Panc1 (cell line): ENCODE measurements around the gene PKP1. TPM values are rescaled to one million over a fixed set of nuclear protein-coding genes. Genes with fewer than 3 reads are reported as not detected.

ENCODE experiments used
- ATAC-seq: fragments of 200-7000 bp; cut with Tn5 transposase; 2 replicates; pipeline ENCODE4 v1.9.1; 2020; ENCODE audit warnings: mild to moderate bottlenecking, moderate library complexity
- BruUV-seq: library from RNA; stranded (reverse); fragments of 400-500 nt; replicated peaks from 2 replicates; lab custom pipeline; 2021; lab: Mats Ljungman, UMichigan
- CTCF ChIA-PET: fragments of 300-600 bp; sonication (Branson Sonifier 250); formaldehyde crosslinking; loops from one replicate; lab custom pipeline; 2022; ENCODE audit warnings: antibody characterized with exemption; lab: Charles Lee
- POLR2A ChIA-PET: fragments of 300-600 bp; sonication (Branson Sonifier 250); formaldehyde crosslinking; loops from one replicate; lab custom pipeline; 2022; ENCODE audit warnings: antibody characterized with exemption; lab: Charles Lee
- DNase-seq: peaks from one replicate; pipeline ENCODE4 v3.0.0-alpha.2; 2010; ENCODE audit warnings: low read depth, low spot score
- H3K27ac ChIP-seq: 2 replicates; pipeline ENCODE4 v1.5.1; 2011; ENCODE audit warnings: mild to moderate bottlenecking, low read length, inconsistent platforms
- H3K27me3 ChIP-seq: fragments of 200-500 bp; sonication (Bioruptor generic); 2 replicates; pipeline ENCODE4 v1.6.0; 2014; ENCODE audit warnings: low read length, inconsistent platforms; ENCODE audit not compliant: control insufficient read depth, insufficient read depth
- H3K36me3 ChIP-seq: fragments of 200-500 bp; sonication (Bioruptor generic); 2 replicates; pipeline ENCODE4 v1.5.1; 2014; ENCODE audit warnings: inconsistent platforms, mild to moderate bottlenecking, low read length, moderate library complexity; ENCODE audit not compliant: control insufficient read depth, insufficient read depth
- H3K4me1 ChIP-seq: 2 replicates; pipeline ENCODE4 v1.5.1; 2011; ENCODE audit warnings: inconsistent platforms, mild to moderate bottlenecking, low read length, moderate library complexity; ENCODE audit not compliant: control insufficient read depth, insufficient read depth
- H3K4me3 ChIP-seq, 2 experiments: 2 replicates each; pipeline ENCODE4 v1.5.1; 2011 to 2012; ENCODE audit warnings: low read depth in 2 of 2, low read length in 2 of 2, mild to moderate bottlenecking in 2 of 2, inconsistent platforms in 1 of 2, moderate library complexity in 1 of 2
- H3K9me3 ChIP-seq: fragments of 200-500 bp; sonication (Bioruptor generic); 2 replicates; pipeline ENCODE4 v1.5.1; 2014; ENCODE audit warnings: low read depth, mild to moderate bottlenecking, inconsistent platforms, low read length, moderate library complexity; ENCODE audit not compliant: control insufficient read depth, insufficient read depth
- CTCF ChIP-seq: fragments of 450-650 bp; IDR thresholded peaks from 2 replicates; pipeline ENCODE4 v1.5.1; 2017; ENCODE audit warnings: mild to moderate bottlenecking
- POLR2AphosphoS5 ChIP-seq: IDR thresholded peaks from 2 replicates; pipeline ENCODE4 v1.6.1; 2012; ENCODE audit warnings: mild to moderate bottlenecking, low read depth, low read length, moderate library complexity
- REST ChIP-seq, 2 experiments: IDR thresholded peaks; 2 replicates each; pipeline ENCODE4 v1.6.1; 2011 to 2012; ENCODE audit warnings: low read depth in 2 of 2, control low read depth in 1 of 2, low read length in 1 of 2, mild to moderate bottlenecking in 1 of 2, moderate library complexity in 1 of 2; ENCODE audit not compliant: insufficient read depth in 1 of 2
- SIN3A ChIP-seq: IDR thresholded peaks from 2 replicates; pipeline ENCODE4 v1.6.1; 2012; ENCODE audit warnings: low read depth, mild to moderate bottlenecking, low read length, moderate library complexity, borderline replicate concordance; ENCODE audit not compliant: insufficient read depth
- TCF7L2 ChIP-seq: IDR thresholded peaks from 2 replicates; pipeline ENCODE4 v1.6.1; 2011; ENCODE audit warnings: mild to moderate bottlenecking, low read depth, low read length, inconsistent platforms
- in situ Hi-C: cut with HindIII; loops from 2 replicates; pipeline ENCODE4 v1.10.0; 2016; ENCODE audit warnings: low sequenced_read_pairs, low pct_unique_long_range_greater_than_20kb
- intact Hi-C: fragments of 100-400 bp; cut with micrococcal nuclease; formaldehyde crosslinking; loops from one replicate; pipeline ENCODE4 v1.10.0; 2022; ENCODE audit not compliant: unreplicated experiment
- total RNA-seq: library from RNA; stranded (reverse); gene quantifications from one replicate; pipeline ENCODE4 v1.2.1, GENCODE V29; 2021; ENCODE audit not compliant: unreplicated experiment

Gene PKP1
- total RNA-seq, 1 experiment from 2014 or later = 0.44 TPM

- TF ChIP-seq CTCF = no peak
- TF ChIP-seq REST (IDR thresholded peaks at IDR 0.05; ENCODE audit: insufficient read depth in 1 of 2, low read depth in 2 of 2, low read length in 1 of 2) = no peak
- no peak for TF ChIP-seq TCF7L2
- no peak for TF ChIP-seq POLR2AphosphoS5
- no peak for TF ChIP-seq SIN3A
- no peak overlapping the region for H3K27ac ChIP-seq
- H3K4me3 ChIP-seq = no peak overlapping the region
- BruUV-seq = no TSS peak
- in situ Hi-C loops (no loop called here), intact Hi-C loops (no loop called here)
- DNase-seq = no peak
- no peaks in the 10 kb centered on the region for H3K9me3 ChIP-seq
- H3K4me1 ChIP-seq = no peaks in the 10 kb centered on the region
- no peaks in the 10 kb centered on the region for H3K27me3 ChIP-seq
- ChIA-PET POLR2A (no interaction called here), CTCF (interaction anchor here (0.6 kb wide), 1 partner anchor 421 kb away, joined by 3 read pairs; no protein-coding TSS in a partner anchor)
- no peak for ATAC-seq
- H3K36me3 ChIP-seq = no peaks in the 10 kb centered on the region
These were observed 5.5 kb downstream of the PKP1 start for GRCh38 chr1:201288765-201289164.

DNA sequence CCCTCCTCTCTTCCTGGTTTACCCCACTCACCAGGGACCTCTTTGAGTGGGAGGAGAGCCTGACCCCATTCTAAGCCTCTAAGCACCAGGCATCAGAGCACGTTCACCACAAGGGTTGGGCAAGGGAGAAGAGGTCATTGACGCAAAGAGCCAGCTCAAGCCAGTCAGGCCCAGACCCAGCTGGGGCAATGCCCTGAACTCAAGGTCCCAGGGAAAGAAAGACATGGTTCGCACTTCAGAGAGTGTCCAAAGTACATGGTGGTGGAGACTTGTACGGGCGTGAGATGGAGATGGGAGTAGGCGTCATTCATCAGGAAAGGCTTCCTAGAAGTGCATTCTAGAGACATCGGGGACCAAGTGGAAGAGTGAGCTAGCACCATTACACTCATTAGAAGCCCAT, 7.2 kb downstream of the PKP1 start:
- Histone ChIP-seq H3K4me1 (no peaks in the 10 kb centered on the region), H3K27ac (no peak overlapping the region), H3K36me3 (no peaks in the 10 kb centered on the region), H3K27me3 (peaks cover 8% of the 10 kb centered on the region), H3K9me3 (no peaks in the 10 kb centered on the region), H3K4me3 (no peak overlapping the region)
- no TSS peak for BruUV-seq
- ChIA-PET CTCF (interaction anchor here (0.5 kb wide), 1 partner anchor 158 kb away, joined by 3 read pairs; no protein-coding TSS in a partner anchor), POLR2A (no interaction called here)
- in situ Hi-C loops (no loop called here), intact Hi-C loops (no loop called here)
- ATAC-seq (no peak), DNase-seq (no peak)
- no peak for TF ChIP-seq POLR2AphosphoS5
- TF ChIP-seq CTCF = no peak
- TF ChIP-seq REST (IDR thresholded peaks at IDR 0.05; ENCODE audit: insufficient read depth in 1 of 2, low read depth in 2 of 2, low read length in 1 of 2) = no peak
- TF ChIP-seq SIN3A = no peak
- TF ChIP-seq TCF7L2 = no peak
